WERI-Rb-1 (cell line): Measurements from ENCODE around the gene ITCH.
"Not testable (repeated sequence)": the region's sequence is repeated elsewhere in the genome, so short reads cannot be mapped to it uniquely, and the experiment has no call there.

Source experiments
- DNase-seq: peaks from one replicate; pipeline ENCODE4 v3.0.0-alpha.2; 2020
- H3K27ac ChIP-seq: fragments of 250-450 bp; sonication (Bioruptor Pico); 2 replicates; pipeline ENCODE4 v1.5.1; 2020; ENCODE audit warnings: mild to moderate bottlenecking, moderate library complexity
- H3K27me3 ChIP-seq: fragments of 250-450 bp; sonication (Bioruptor Pico); 2 replicates; pipeline ENCODE4 v1.5.1; 2021; ENCODE audit warnings: mild to moderate bottlenecking, low read depth, moderate library complexity; ENCODE audit not compliant: insufficient read depth, severe bottlenecking
- H3K36me3 ChIP-seq: fragments of 250-450 bp; sonication (Bioruptor Pico); 2 replicates; pipeline ENCODE4 v1.5.1; 2020; ENCODE audit warnings: mild to moderate bottlenecking, moderate library complexity
- H3K4me3 ChIP-seq: 2 replicates; pipeline ENCODE4 v1.5.1; 2011; ENCODE audit warnings: low read depth, mild to moderate bottlenecking, control low read depth, low read length
- H3K9me3 ChIP-seq: fragments of 250-450 bp; sonication (Bioruptor Pico); 2 replicates; pipeline ENCODE4 v1.5.1; 2021; ENCODE audit warnings: mild to moderate bottlenecking, moderate library complexity; ENCODE audit not compliant: severe bottlenecking
- CTCF ChIP-seq: IDR thresholded peaks from 2 replicates; pipeline ENCODE4 v1.5.1; 2011; ENCODE audit warnings: low read depth, mild to moderate bottlenecking, control low read depth, inconsistent platforms, low read length

Gene ITCH

GRCh38 chr20:34507702-34508413 is 144.8 kb downstream of the ITCH start:
- no peak overlapping the region for H3K4me3 ChIP-seq
- no peak for DNase-seq
- H3K36me3 ChIP-seq = peaks cover 47% of the 10 kb centered on the region
- no peaks in the 10 kb centered on the region for H3K27me3 ChIP-seq
- H3K27ac ChIP-seq = no peak overlapping the region
- H3K9me3 ChIP-seq = no peaks in the 10 kb centered on the region
- TF ChIP-seq CTCF = no peak

GRCh38 chr20:34510575-34510974 is 147.5 kb downstream of the ITCH start:
- H3K36me3 ChIP-seq = peaks cover 30% of the 10 kb centered on the region
- DNase-seq = no peak
- TF ChIP-seq CTCF = no peak
- no peak overlapping the region for H3K27ac ChIP-seq
- no peaks in the 10 kb centered on the region for H3K9me3 ChIP-seq
- H3K27me3 ChIP-seq = no peaks in the 10 kb centered on the region
- no peak overlapping the region for H3K4me3 ChIP-seq

GRCh38 chr20:34511891-34512265 is 148.8 kb downstream of the ITCH start:
- Histone ChIP-seq H3K27me3 (no peaks in the 10 kb centered on the region), H3K27ac (no peak overlapping the region), H3K4me3 (no peak overlapping the region), H3K9me3 (no peaks in the 10 kb centered on the region), H3K36me3 (peaks cover 21% of the 10 kb centered on the region)
- no peak for DNase-seq
- TF ChIP-seq CTCF = no peak

- DNase-seq = no peak
- Histone ChIP-seq H3K27me3 (no peaks in the 10 kb centered on the region), H3K9me3 (no peaks in the 10 kb centered on the region), H3K36me3 (peaks cover 19% of the 10 kb centered on the region), H3K27ac (no peak overlapping the region), H3K4me3 (no peak overlapping the region)
- TF ChIP-seq CTCF = no peak
These were observed 149.3 kb downstream of the ITCH start for GRCh38 chr20:34512266-34512954.

GRCh38 chr20:34512955-34513419 is 149.9 kb downstream of the ITCH start:
- Histone ChIP-seq H3K27ac (no peak overlapping the region), H3K9me3 (no peaks in the 10 kb centered on the region), H3K4me3 (no peak overlapping the region), H3K27me3 (no peaks in the 10 kb centered on the region), H3K36me3 (peaks cover 14% of the 10 kb centered on the region)
- no peak for TF ChIP-seq CTCF
- DNase-seq = no peak

GRCh38 chr20:34514034-34514433 is 151.0 kb downstream of the ITCH start:
- H3K27me3 ChIP-seq, H3K27ac ChIP-seq, H3K36me3 ChIP-seq, H3K4me3 ChIP-seq, DNase-seq, H3K9me3 ChIP-seq: not testable (repeated sequence)
